HepG2 (cell line): Measurements from ENCODE around the gene FASTKD1. TPM values are rescaled to one million over a fixed set of nuclear protein-coding genes. Genes with fewer than 3 reads are reported as not detected.

Experiments
- ATAC-seq: fragments of 200-7000 bp; cut with Tn5 transposase; 3 replicates; pipeline ENCODE4 v1.9.1; 2020; ENCODE audit warnings: mild to moderate bottlenecking, moderate library complexity
- BruUV-seq: library from RNA; stranded (reverse); fragments of 400-500 nt; replicated peaks from 2 replicates; lab custom pipeline; 2021; lab: Mats Ljungman, UMichigan
- CTCF ChIA-PET: fragments of 300-600 bp; formaldehyde crosslinking; extraction: SDS; loops from one replicate; lab custom pipeline; 2021; ENCODE audit warnings: low total read pairs, inconsistent platforms, low intra/inter-chr PET ratio; lab: Yijun Ruan, JAX
- POLR2A ChIA-PET: fragments of 350-600 bp; sonication (Branson Sonifier 250); formaldehyde crosslinking; loops from one replicate; lab custom pipeline; 2020; ENCODE audit warnings: antibody characterized with exemption, inconsistent platforms; lab: Yijun Ruan, JAX
- DNase-seq: peaks from one replicate; pipeline ENCODE4 v3.0.0-alpha.2; 2015; ENCODE audit warnings: low spot score
- FAIRE-seq: peaks from 3 replicates; lab custom pipeline; 2011; peaks lifted over from hg19 to GRCh38; lab: Jason Lieb, UNC
- H2AFZ ChIP-seq: one replicate; pipeline ENCODE4 v1.6.1; 2011; ENCODE audit warnings: low read length, inconsistent platforms
- H3K27ac ChIP-seq: fragments of 300-600 bp; 3 replicates; pipeline ENCODE4 v1.8.0; 2011; ENCODE audit warnings: mixed run types, mild to moderate bottlenecking, mixed read lengths, low read length, inconsistent platforms; ENCODE audit not compliant: insufficient read depth; ENCODE audit errors: extremely low read length
- H3K27me3 ChIP-seq, 2 experiments: fragments of 200-600 bp in 1 of 2; 2 replicates in 1 of 2; 3 replicates in 1 of 2; pipeline versions ENCODE4 v1.6.0 to v1.8.0; 2011; ENCODE audit warnings: low read length in 2 of 2, mild to moderate bottlenecking in 2 of 2, moderate library complexity in 2 of 2, inconsistent platforms in 1 of 2; ENCODE audit not compliant: insufficient read depth in 2 of 2, control insufficient read depth in 1 of 2
- H3K36me3 ChIP-seq, 2 experiments: fragments of 200-600 bp in 1 of 2; replicated peaks in 1 of 2; 2 replicates in 1 of 2; 3 replicates in 1 of 2; pipeline versions ENCODE4 v1.5.1 to v1.8.0; 2011; ENCODE audit warnings: low read length in 2 of 2, inconsistent platforms in 1 of 2; ENCODE audit not compliant: insufficient read depth in 2 of 2, control insufficient read depth in 1 of 2
- H3K4me1 ChIP-seq: 2 replicates; pipeline ENCODE4 v1.5.1; 2012; ENCODE audit warnings: low read length, inconsistent platforms; ENCODE audit not compliant: insufficient read depth
- H3K4me2 ChIP-seq: 2 replicates; pipeline ENCODE4 v1.6.0; 2011; ENCODE audit warnings: low read depth, low read length, inconsistent platforms
- H3K4me3 ChIP-seq, 3 experiments: fragments of 200-600 bp in 1 of 3; sonication (generic), shearing (Covaris generic) in 1 of 3; replicated peaks in 1 of 3; 2 replicates each; pipeline ENCODE4 v1.5.1; 2011 to 2016; ENCODE audit warnings: low read length in 3 of 3, inconsistent platforms in 2 of 3, low read depth in 2 of 3, mild to moderate bottlenecking in 2 of 3, control low read depth in 1 of 3, mixed read lengths in 1 of 3; ENCODE audit not compliant: insufficient read depth in 1 of 3
- H3K79me2 ChIP-seq: one replicate; pipeline ENCODE4 v1.6.1; 2011; ENCODE audit warnings: low read length, inconsistent platforms; ENCODE audit not compliant: insufficient read depth
- H3K9ac ChIP-seq: 2 replicates; pipeline ENCODE4 v1.6.0; 2011; ENCODE audit warnings: mild to moderate bottlenecking, low read depth, low read length, inconsistent platforms; ENCODE audit not compliant: insufficient read depth
- H3K9me3 ChIP-seq: 2 replicates; pipeline ENCODE4 v1.5.1; 2012; ENCODE audit warnings: mild to moderate bottlenecking, low read length
- H4K20me1 ChIP-seq: 2 replicates; pipeline ENCODE4 v1.6.0; 2011; ENCODE audit warnings: inconsistent platforms, mild to moderate bottlenecking, low read length, moderate library complexity; ENCODE audit not compliant: insufficient read depth
- ARNTL ChIP-seq: sonication (generic); formaldehyde crosslinking; IDR thresholded peaks from 2 replicates; pipeline ENCODE4 v1.4.0; 2020; ENCODE audit warnings: mild to moderate bottlenecking, missing genetic modification reagents
- DR1 ChIP-seq: sonication (generic); formaldehyde crosslinking; IDR thresholded peaks from 2 replicates; pipeline ENCODE4 v1.8.0; 2021; ENCODE audit warnings: mild to moderate bottlenecking, missing genetic modification reagents, inconsistent platforms
- FIP1L1 ChIP-seq: fragments of 200-400 bp; formaldehyde crosslinking; IDR thresholded peaks from 2 replicates; pipeline ENCODE4 v1.6.1; 2018; ENCODE audit warnings: low read depth, mild to moderate bottlenecking, low read length, moderate library complexity, borderline replicate concordance; ENCODE audit not compliant: insufficient read depth
- FLYWCH1 ChIP-seq: sonication (generic); formaldehyde crosslinking; IDR thresholded peaks from 2 replicates; pipeline ENCODE4 v1.8.1; 2023; ENCODE audit warnings: mild to moderate bottlenecking, missing genetic modification reagents
- HDAC1 ChIP-seq: sonication (generic); formaldehyde crosslinking; IDR thresholded peaks from 2 replicates; pipeline ENCODE4 v1.5.1; 2020; ENCODE audit warnings: mild to moderate bottlenecking, missing genetic modification reagents
- HNRNPK ChIP-seq: fragments of 200-400 bp; formaldehyde crosslinking; IDR thresholded peaks from 2 replicates; pipeline ENCODE4 v1.6.1; 2018; ENCODE audit warnings: low read length, low read depth, moderate library complexity, mild to moderate bottlenecking; ENCODE audit not compliant: poor library complexity, severe bottlenecking
- JDP2 ChIP-seq: sonication (generic); formaldehyde crosslinking; IDR thresholded peaks from 2 replicates; pipeline ENCODE4 v1.8.1; 2022; ENCODE audit warnings: missing genetic modification reagents, borderline replicate concordance
- KDM6A ChIP-seq: IDR thresholded peaks from 2 replicates; pipeline ENCODE4 v1.6.1; 2016; ENCODE audit warnings: low read depth
- NCOA1 ChIP-seq: sonication (generic); formaldehyde crosslinking; IDR thresholded peaks from 2 replicates; pipeline ENCODE4 v1.9.0; 2021; ENCODE audit warnings: missing genetic modification reagents
- NCOA2 ChIP-seq: sonication (generic); formaldehyde crosslinking; IDR thresholded peaks from 2 replicates; pipeline ENCODE4 v1.8.0; 2022; ENCODE audit warnings: inconsistent platforms
- NFIC ChIP-seq: IDR thresholded peaks from 2 replicates; pipeline ENCODE4 v1.6.1; 2012; ENCODE audit warnings: mild to moderate bottlenecking, low read length, inconsistent platforms
- POLR2AphosphoS5 ChIP-seq: IDR thresholded peaks from 2 replicates; pipeline ENCODE4 v1.6.1; 2012; ENCODE audit warnings: low read depth, low read length
- TEAD3 ChIP-seq: optimal IDR thresholded peaks from 2 replicates; pipeline ENCODE3; 2016; ENCODE audit warnings: borderline replicate concordance
- TOE1 ChIP-seq: sonication (generic); formaldehyde crosslinking; IDR thresholded peaks from 2 replicates; pipeline ENCODE4 v1.4.0; 2020; ENCODE audit warnings: mild to moderate bottlenecking, missing genetic modification reagents
- WIZ ChIP-seq: sonication (generic); formaldehyde crosslinking; IDR thresholded peaks from 2 replicates; pipeline ENCODE4 v1.5.1; 2020; ENCODE audit warnings: mild to moderate bottlenecking, missing genetic modification reagents
- ZFAT ChIP-seq: sonication (generic); formaldehyde crosslinking; conservative IDR thresholded peaks from 2 replicates; pipeline ENCODE4 v1.8.1; 2023; ENCODE audit warnings: missing genetic modification reagents, inconsistent platforms
- ZFP82 ChIP-seq: sonication (generic); formaldehyde crosslinking; IDR thresholded peaks from 2 replicates; pipeline ENCODE4 v1.5.1; 2020; ENCODE audit warnings: mild to moderate bottlenecking, missing genetic modification reagents, borderline replicate concordance
- ZNF121 ChIP-seq: sonication (generic); formaldehyde crosslinking; IDR thresholded peaks from 2 replicates; pipeline ENCODE4 v1.5.0; 2020; ENCODE audit warnings: mild to moderate bottlenecking, missing genetic modification reagents
- ZNF451 ChIP-seq: sonication (generic); formaldehyde crosslinking; IDR thresholded peaks from 2 replicates; pipeline ENCODE4 v1.5.0; 2020; ENCODE audit warnings: mild to moderate bottlenecking, missing genetic modification reagents
- ZNF530 ChIP-seq: sonication (generic); formaldehyde crosslinking; IDR thresholded peaks from 2 replicates; pipeline ENCODE4 v1.5.0; 2020; ENCODE audit warnings: low read depth, mild to moderate bottlenecking, missing genetic modification reagents
- ZNF83 ChIP-seq: sonication (generic); formaldehyde crosslinking; IDR thresholded peaks from 2 replicates; pipeline ENCODE4 v1.4.0; 2020; ENCODE audit warnings: missing genetic modification reagents, mild to moderate bottlenecking, borderline replicate concordance
- ZNF879 ChIP-seq: sonication (generic); formaldehyde crosslinking; IDR thresholded peaks from 2 replicates; pipeline ENCODE4 v1.8.1; 2023; ENCODE audit warnings: missing genetic modification reagents
- ZSCAN31 ChIP-seq: sonication (generic); formaldehyde crosslinking; IDR thresholded peaks from 2 replicates; pipeline ENCODE4 v1.5.0; 2020; ENCODE audit warnings: low read depth, mild to moderate bottlenecking, missing genetic modification reagents
- WGBS: methylation state at CpG from one replicate; pipeline ENCODE4 v1.1.6; 2017; ENCODE audit warnings: low lambda C conversion rate; 5-methylcytosine and 5-hydroxymethylcytosine counted together
- in situ Hi-C: cut with HindIII; loops from 2 replicates; pipeline ENCODE4 v1.10.0; 2017; ENCODE audit warnings: low pct_unique_long_range_greater_than_20kb; ENCODE audit not compliant: extremely low pct_ligation_motif_present
- intact Hi-C: fragments of 100-400 bp; cut with micrococcal nuclease; formaldehyde crosslinking; loops from one replicate; pipeline ENCODE4 v1.10.0; 2022; ENCODE audit not compliant: unreplicated experiment
- polyA plus RNA-seq, 8 experiments: library from polyadenylated mRNA; depleted of rRNA in 3 of 8; stranded (reverse) in 7 of 8; unstranded in 1 of 8; fragments of >200 nt; fragmentation: Illumina TruSeq in 4 of 8; extraction: Trizol in 4 of 8; gene quantifications; 2 replicates each; pipeline versions ENCODE4 v1.2.1 to v1.2.3, GENCODE V29; 2011 to 2016; ENCODE audit warnings: low read depth in 4 of 8, missing spikeins in 1 of 8, mixed read lengths in 1 of 8; ENCODE audit not compliant: insufficient read depth in 1 of 8
- total RNA-seq, 5 experiments: library from RNA; depleted of rRNA; stranded (reverse); fragments of >200 nt; fragmentation: Illumina TruSeq; extraction: Trizol; gene quantifications; 2 replicates each; pipeline ENCODE4 v1.2.3, GENCODE V29; 2016; ENCODE audit warnings: low read depth in 1 of 5
- TF ChIP-seq, protein P1 (sequence below): sonication (generic); formaldehyde crosslinking; conservative IDR thresholded peaks from 2 replicates; pipeline ENCODE4 v1.8.1; 2023; ENCODE audit warnings: missing genetic modification reagents
- TF ChIP-seq, protein P2 (sequence below): sonication (generic); formaldehyde crosslinking; IDR thresholded peaks from 2 replicates; pipeline ENCODE4 v1.4.0; 2020; ENCODE audit warnings: low read depth, mild to moderate bottlenecking, missing genetic modification reagents

The FASTKD1 gene
- total and polyA plus RNA-seq, 2 of the 13 experiments (the other 11 are each of a cell fraction or from before 2014, with no cell fraction given) = 35.0 to 38.0 TPM

DNA sequence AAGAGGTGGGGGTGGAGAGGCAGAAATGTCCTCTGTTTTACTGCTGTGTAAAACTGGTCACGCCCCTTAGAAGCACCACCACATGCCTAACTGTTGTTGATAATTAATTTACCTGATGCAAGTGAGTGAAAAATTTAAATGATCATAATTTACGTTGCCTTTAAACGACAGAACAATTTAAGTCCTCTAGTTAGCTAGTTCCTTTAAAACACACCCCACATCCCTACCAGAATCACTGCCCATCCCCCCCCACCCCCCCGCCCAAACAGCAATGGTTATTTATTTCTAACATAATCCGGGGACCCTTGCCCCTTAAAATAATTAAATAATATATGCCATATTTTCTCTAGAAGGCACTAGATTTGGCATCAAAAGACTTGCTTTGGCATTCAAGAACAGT lies 9.9 kb upstream of the FASTKD1 start:
- H3K27me3 ChIP-seq = peaks cover 0 to 7% of the 10 kb centered on the region in 2 experiments; a peak in 2 of 5 replicates
- BruUV-seq = no TSS peak
- peaks cover 43% of the 10 kb centered on the region for H3K79me2 ChIP-seq
- H4K20me1 ChIP-seq = peaks cover 24% of the 10 kb centered on the region
- H3K4me2 ChIP-seq = peak overlapping the region; percentile 75
- peaks cover 27% of the 10 kb centered on the region for H3K4me1 ChIP-seq
- ATAC-seq (no peak), FAIRE-seq (no peak), DNase-seq (no peak)
- WGBS = 97% methylated on average over 5 of the region's 5 CpGs
- TF ChIP-seq ZNF83 = no peak
- no peak for TF ChIP-seq ZSCAN31 (CRISPR knock-in tag)
- TF ChIP-seq DR1 (CRISPR knock-in tag) = no peak
- no peak for TF ChIP-seq ZNF121
- TF ChIP-seq JDP2 (CRISPR knock-in tag) = no peak
- no peak for TF ChIP-seq FIP1L1
- no peak for TF ChIP-seq ZFAT (CRISPR knock-in tag)
- no peak for TF ChIP-seq NCOA2 (CRISPR knock-in tag)
- TF ChIP-seq HNRNPK = peak; percentile 75
- TF ChIP-seq NCOA1 (CRISPR knock-in tag) = no peak
- TF ChIP-seq ZFP82 (CRISPR knock-in tag) = no peak
- TF ChIP-seq, protein P1, sequence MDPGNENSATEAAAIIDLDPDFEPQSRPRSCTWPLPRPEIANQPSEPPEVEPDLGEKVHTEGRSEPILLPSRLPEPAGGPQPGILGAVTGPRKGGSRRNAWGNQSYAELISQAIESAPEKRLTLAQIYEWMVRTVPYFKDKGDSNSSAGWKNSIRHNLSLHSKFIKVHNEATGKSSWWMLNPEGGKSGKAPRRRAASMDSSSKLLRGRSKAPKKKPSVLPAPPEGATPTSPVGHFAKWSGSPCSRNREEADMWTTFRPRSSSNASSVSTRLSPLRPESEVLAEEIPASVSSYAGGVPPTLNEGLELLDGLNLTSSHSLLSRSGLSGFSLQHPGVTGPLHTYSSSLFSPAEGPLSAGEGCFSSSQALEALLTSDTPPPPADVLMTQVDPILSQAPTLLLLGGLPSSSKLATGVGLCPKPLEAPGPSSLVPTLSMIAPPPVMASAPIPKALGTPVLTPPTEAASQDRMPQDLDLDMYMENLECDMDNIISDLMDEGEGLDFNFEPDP (CRISPR knock-in tag) = 0 out of 2 replicates have a peak, but pooled peaks have one; percentile 27
- no peak for TF ChIP-seq ZNF879
- TF ChIP-seq ARNTL (CRISPR knock-in tag) = no peak
- TF ChIP-seq ZNF451 (CRISPR knock-in tag) = no peak
- no peak for TF ChIP-seq KDM6A (CRISPR knock-in tag)
- 0 out of 2 replicates have a peak, but pooled peaks have one; percentile 4 for TF ChIP-seq FLYWCH1 (CRISPR knock-in tag)
- no peak for TF ChIP-seq NFIC
- no peak for TF ChIP-seq HDAC1 (CRISPR knock-in tag)
- TF ChIP-seq TOE1 (CRISPR knock-in tag) = no peak
- TF ChIP-seq, protein P2, sequence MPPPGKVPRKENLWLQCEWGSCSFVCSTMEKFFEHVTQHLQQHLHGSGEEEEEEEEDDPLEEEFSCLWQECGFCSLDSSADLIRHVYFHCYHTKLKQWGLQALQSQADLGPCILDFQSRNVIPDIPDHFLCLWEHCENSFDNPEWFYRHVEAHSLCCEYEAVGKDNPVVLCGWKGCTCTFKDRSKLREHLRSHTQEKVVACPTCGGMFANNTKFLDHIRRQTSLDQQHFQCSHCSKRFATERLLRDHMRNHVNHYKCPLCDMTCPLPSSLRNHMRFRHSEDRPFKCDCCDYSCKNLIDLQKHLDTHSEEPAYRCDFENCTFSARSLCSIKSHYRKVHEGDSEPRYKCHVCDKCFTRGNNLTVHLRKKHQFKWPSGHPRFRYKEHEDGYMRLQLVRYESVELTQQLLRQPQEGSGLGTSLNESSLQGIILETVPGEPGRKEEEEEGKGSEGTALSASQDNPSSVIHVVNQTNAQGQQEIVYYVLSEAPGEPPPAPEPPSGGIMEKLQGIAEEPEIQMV (CRISPR knock-in tag) = no peak
- no peak for TF ChIP-seq TEAD3 (CRISPR knock-in tag)
- TF ChIP-seq ZNF530 (CRISPR knock-in tag) = no peak
- TF ChIP-seq WIZ (CRISPR knock-in tag) = 0 out of 2 replicates have a peak, but pooled peaks have one; percentile 5
- no peak for TF ChIP-seq POLR2AphosphoS5
- no peaks in the 10 kb centered on the region for H3K36me3 ChIP-seq
- H3K4me3 ChIP-seq = peak overlapping the region in 2 of 3 experiments; percentile 96 to 99; a peak in 4 of 6 replicates
- ChIA-PET POLR2A (interaction anchor here (2.4 kb wide), 1 partner anchor 10 kb away, joined by 21 read pairs; the partner anchor contains the start of gene FASTKD1), CTCF (no interaction called here)
- H3K9me3 ChIP-seq = no peaks in the 10 kb centered on the region
- H2AFZ ChIP-seq = peak overlapping the region; percentile 98
- intact Hi-C loops (no loop called here), in situ Hi-C loops (no loop called here)
- peak overlapping the region; percentile 98; the same call in 1 of the 2 replicates for H3K9ac ChIP-seq
- H3K27ac ChIP-seq = peak overlapping the region; percentile 96
